Loucy (cell line): Measurements from ENCODE around the gene NET1.

Experiments used
- EZH2phosphoT487 ChIP-seq: fragments of 200-600 bp; IDR thresholded peaks from 2 replicates; pipeline ENCODE4 v1.6.1; 2018; ENCODE audit warnings: antibody characterized with exemption, mild to moderate bottlenecking, moderate library complexity, borderline replicate concordance
- TF ChIP-seq, protein P1 (sequence below): fragments of 200-600 bp; sonication (generic); conservative IDR thresholded peaks from 2 replicates; pipeline ENCODE4 v1.5.1; 2014; ENCODE audit warnings: mild to moderate bottlenecking, antibody characterized with exemption, low read length

DNA sequence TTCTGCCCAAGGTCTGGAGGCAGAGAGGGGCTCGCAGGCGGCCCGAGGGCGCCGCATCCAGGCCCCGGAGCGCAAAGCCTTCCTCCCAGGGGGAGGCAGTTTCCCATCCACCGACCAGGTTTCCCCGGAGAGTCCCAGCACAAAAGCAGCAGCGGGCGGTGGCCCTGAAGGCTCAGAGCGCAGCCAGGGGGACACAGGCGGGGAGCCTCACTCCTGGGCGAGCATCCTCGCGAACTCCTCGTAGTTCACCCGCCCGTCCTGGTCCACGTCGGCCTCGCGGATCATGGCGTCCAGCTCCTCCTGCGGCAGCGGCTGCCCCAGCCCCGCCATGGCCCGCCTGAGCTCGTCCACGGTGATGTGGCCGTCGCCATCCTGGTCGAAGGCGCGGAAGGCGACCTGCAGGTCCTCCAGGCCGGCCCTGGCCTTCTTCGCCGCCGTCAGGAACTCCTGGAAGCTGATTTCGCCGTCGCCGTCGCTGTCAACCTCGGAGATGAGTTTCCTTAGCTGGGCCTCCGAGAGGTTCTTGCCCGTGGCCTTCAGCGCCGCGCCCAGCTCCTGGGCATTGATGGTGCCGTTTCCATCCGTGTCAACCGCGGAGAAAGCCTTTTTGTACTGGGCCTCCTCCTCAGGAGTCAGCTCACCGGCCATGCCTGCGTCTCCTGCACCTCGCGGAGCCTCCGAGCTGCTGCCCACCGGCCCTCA is 86.6 kb downstream of the NET1 start:
- TF ChIP-seq, protein P1, sequence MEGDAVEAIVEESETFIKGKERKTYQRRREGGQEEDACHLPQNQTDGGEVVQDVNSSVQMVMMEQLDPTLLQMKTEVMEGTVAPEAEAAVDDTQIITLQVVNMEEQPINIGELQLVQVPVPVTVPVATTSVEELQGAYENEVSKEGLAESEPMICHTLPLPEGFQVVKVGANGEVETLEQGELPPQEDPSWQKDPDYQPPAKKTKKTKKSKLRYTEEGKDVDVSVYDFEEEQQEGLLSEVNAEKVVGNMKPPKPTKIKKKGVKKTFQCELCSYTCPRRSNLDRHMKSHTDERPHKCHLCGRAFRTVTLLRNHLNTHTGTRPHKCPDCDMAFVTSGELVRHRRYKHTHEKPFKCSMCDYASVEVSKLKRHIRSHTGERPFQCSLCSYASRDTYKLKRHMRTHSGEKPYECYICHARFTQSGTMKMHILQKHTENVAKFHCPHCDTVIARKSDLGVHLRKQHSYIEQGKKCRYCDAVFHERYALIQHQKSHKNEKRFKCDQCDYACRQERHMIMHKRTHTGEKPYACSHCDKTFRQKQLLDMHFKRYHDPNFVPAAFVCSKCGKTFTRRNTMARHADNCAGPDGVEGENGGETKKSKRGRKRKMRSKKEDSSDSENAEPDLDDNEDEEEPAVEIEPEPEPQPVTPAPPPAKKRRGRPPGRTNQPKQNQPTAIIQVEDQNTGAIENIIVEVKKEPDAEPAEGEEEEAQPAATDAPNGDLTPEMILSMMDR = no peak
- TF ChIP-seq EZH2phosphoT487 = no peak
